ENCODE measurements around the gene DDX24.
A peak's percentile ranks its signal among the peaks of the same experiment; 100 is the strongest.

The DDX24 gene

GRCh38 chr14:94003397-94003796, 77.6 kb downstream of the DDX24 start:
- DNase-seq (ENCODE audit: low read depth): no peak
- no peak for TF ChIP-seq CTCF (IDR thresholded peaks at IDR 0.05; ENCODE audit: low read depth, low read length, missing control alignments)
- no peak overlapping the region for H3K4me3 ChIP-seq (ENCODE audit: low read depth, low read length)
- in situ Hi-C loops (cut with HindIII; ENCODE audit: low sequenced_read_pairs): no loop called here

GRCh38 chr14:94001501-94002396, 79.3 kb downstream of the DDX24 start:
- no peak overlapping the region for H3K4me3 ChIP-seq (ENCODE audit: low read depth, low read length)
- in situ Hi-C loops (cut with HindIII; ENCODE audit: low sequenced_read_pairs): no loop called here
- TF ChIP-seq CTCF (IDR thresholded peaks at IDR 0.05; ENCODE audit: low read depth, low read length, missing control alignments): peak; percentile 97
- peak; percentile 32 for DNase-seq (ENCODE audit: low read depth)

GRCh38 chr14:94001016-94001415, 80.0 kb downstream of the DDX24 start:
- no peak for DNase-seq (ENCODE audit: low read depth)
- TF ChIP-seq CTCF (IDR thresholded peaks at IDR 0.05; ENCODE audit: low read depth, low read length, missing control alignments): no peak
- no peak overlapping the region for H3K4me3 ChIP-seq (ENCODE audit: low read depth, low read length)
- in situ Hi-C loops (cut with HindIII; ENCODE audit: low sequenced_read_pairs): no loop called here

- no peak for TF ChIP-seq CTCF (IDR thresholded peaks at IDR 0.05; ENCODE audit: low read depth, low read length, missing control alignments)
- in situ Hi-C loops (cut with HindIII; ENCODE audit: low sequenced_read_pairs): no loop called here
- no peak for DNase-seq (ENCODE audit: low read depth)
Observed at GRCh38 chr14:94000267-94000666, 80.7 kb downstream of the DDX24 start.

GRCh38 chr14:93999573-93999972, 81.4 kb downstream of the DDX24 start:
- H3K4me3 ChIP-seq (ENCODE audit: low read depth, low read length): no peak overlapping the region
- DNase-seq (ENCODE audit: low read depth): no peak
- in situ Hi-C loops (cut with HindIII; ENCODE audit: low sequenced_read_pairs): no loop called here
- no peak for TF ChIP-seq CTCF (IDR thresholded peaks at IDR 0.05; ENCODE audit: low read depth, low read length, missing control alignments)

More at GRCh38 chr14:94000267-94000666, 80.7 kb downstream of the DDX24 start:
- H3K4me3 ChIP-seq (ENCODE audit: low read depth, low read length): no peak overlapping the region

- no peak for TF ChIP-seq CTCF (IDR thresholded peaks at IDR 0.05; ENCODE audit: low read depth, low read length, missing control alignments)
- DNase-seq (ENCODE audit: low read depth): no peak
- H3K4me3 ChIP-seq (ENCODE audit: low read depth, low read length): no peak overlapping the region
- in situ Hi-C loops (cut with HindIII; ENCODE audit: low sequenced_read_pairs): no loop called here
Observed at GRCh38 chr14:93998871-93999403, 82.1 kb downstream of the DDX24 start.
